HG02884 (cell line): ENCODE measurements around the gene IPO11.
"Not testable (repeated sequence)": the region's sequence is repeated elsewhere in the genome, so short reads cannot be mapped to it uniquely, and the experiment has no call there.

Experiments
- ATAC-seq: cut with Tn5 transposase; IDR thresholded peaks from one replicate; pipeline ENCODE4 v1.9.1; 2021; ENCODE audit warnings: mild to moderate bottlenecking, moderate library complexity; ENCODE audit not compliant: unreplicated experiment

IPO11 gene

GRCh38 chr5:62633243-62633642 lies 220.7 kb downstream of the IPO11 start:
- no peak for ATAC-seq

DNA sequence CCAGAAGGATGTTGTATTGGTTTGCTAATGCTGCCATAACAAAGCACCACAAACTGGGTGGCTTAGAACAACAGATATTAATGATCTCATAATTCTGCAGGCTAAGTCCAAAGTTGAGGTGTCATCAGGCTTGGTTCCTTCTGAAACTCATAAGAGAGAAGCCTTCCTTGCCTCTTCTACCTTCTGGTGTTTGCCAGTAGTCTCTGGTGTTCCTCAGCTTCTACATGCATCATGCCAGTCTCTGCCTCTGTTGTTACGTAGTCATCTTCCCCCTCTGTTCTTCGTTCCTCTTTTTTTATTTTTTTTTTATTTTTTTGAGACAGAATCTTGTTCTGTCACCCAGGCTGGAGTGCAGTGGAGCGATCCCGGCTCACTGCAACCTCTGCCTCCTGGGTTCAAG lies 227.9 kb downstream of the IPO11 start:
- no peak for ATAC-seq

DNA sequence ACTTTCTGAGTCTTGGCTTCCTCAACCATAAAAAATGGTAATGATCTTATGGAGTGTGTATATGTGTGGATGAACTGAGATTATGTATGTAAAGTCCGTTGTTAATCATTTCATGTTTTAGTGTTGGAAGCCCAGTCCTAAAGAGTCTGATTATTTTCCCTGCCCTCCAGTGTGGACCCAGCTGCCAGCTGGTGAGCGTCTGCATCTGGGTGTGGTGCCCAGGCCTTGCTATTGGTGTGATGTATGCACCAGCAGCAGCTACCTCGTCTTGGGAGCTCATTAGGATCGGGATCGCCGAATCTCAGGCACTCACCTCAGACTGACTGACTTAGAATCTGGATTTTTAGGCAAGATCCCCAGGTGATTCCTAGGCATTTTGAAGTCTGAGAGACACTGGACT lies 229.9 kb downstream of the IPO11 start:
- no peak for ATAC-seq

DNA sequence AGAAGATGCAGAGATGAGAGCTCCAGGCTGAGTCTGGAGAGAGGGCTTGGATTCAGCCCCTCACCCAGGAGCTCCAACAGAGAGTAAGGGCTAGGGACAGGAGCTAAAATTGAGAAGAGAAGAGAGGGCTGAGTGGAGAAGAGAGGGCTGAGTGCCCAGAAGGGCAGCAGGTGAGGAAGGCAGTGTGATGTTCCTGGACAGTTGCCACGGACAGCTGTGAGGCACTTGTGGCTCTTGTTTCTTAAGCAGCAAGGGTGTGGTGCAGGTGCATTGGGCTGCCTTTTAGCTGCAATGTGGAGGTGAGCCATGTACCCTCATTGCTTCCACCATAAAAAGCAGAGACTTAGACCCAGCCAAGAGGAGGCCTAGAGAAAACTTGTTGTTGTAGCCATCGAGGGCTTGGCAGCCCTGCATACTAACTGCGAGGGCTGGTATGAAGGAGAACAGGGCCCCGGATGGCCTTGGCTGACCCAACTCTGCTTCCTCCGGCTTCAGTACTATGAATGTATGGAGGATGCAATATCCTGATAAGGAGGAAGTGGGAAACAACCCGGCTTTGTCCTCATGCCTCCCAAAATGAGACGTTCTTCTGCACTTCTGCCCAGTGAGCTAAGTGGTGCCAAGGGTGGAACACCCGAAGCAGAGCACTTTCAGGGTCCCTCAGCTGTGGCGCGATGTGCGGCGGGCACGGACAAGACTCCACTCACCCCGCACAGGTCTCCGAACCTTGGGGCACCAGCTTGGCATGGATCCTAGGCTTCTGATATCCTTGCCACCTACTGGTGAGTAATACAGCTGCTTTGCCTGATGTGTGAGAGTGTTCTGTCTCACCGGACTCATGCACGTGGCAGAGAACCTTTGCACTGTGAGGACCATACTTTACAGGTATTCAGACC lies 231.2 kb downstream of the IPO11 start:
- ATAC-seq: no peak

DNA sequence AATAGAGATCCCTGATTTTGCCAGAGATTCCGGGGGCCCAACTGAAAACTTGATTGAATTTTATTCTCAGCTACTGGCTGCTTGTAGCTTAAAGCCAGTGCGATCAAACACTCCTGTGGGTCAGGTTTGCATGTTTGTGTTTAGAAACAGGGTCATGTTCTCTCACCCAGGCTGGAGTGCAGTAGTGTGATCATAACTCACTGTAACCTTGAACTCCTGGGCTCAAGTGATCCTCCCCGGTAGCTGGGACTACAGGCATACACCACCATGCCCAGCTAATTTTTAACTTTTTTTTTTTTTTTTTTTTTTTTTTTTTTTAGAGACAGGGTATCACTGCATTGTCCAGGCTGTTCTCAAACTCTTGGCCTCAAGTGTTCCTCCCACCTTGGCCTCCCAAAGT lies 232.7 kb downstream of the IPO11 start:
- ATAC-seq: no peak

GRCh38 chr5:62647241-62647640 lies 234.7 kb downstream of the IPO11 start:
- no peak for ATAC-seq

DNA sequence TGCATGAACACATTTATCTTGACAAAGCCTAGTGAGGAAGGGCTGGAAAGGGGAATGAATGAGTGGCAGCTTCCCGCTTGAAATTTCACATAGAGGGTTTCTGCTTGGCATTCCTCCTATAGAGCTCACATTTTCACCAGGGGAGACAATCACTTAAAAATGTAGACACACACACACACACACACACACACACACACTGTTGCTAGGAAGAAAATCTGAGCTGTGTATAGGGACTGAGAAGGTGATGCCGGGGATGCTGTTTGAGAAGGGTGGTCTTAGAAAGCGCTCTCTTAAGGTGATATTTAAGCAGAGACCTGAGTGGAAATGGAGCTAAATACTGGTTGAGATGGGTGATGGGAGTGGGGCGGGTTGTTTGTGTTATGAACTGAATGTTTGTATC lies 236.5 kb downstream of the IPO11 start:
- no peak for ATAC-seq

DNA sequence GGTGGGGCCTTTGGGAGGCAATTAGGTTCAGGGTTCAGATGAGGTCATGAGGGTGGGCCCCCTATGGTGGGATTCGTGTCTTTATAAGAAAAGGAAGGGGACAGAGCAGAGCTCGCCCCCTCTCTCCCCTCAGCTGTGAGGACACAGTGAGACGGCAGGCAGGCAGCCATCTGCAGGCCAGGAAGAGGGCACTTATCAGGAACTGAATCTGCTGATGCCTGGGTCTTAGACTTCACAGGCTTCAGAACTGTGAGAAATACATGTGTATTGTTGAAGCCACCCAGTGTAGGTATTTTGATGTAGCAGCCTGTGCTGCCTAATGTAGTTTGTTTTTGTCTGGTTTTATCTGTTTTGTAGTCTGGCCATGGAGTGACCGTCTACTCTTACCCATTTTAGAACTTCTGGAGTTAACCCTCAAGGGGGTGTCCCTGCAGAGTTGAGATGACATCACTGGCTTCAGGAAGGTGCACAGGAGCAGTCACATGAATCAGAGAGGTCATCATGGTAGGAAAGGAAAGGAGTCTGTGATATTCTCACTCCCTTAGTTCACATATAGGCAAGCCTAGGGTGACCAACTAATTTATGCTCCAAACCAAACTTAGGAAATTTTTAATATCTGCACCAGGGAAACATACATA lies 237.0 kb downstream of the IPO11 start:
- no peak for ATAC-seq

- ATAC-seq: no peak
Observed at GRCh38 chr5:62650197-62650596, 237.6 kb downstream of the IPO11 start.

- ATAC-seq: no peak
Observed at GRCh38 chr5:62652225-62652624, 239.7 kb downstream of the IPO11 start.

DNA sequence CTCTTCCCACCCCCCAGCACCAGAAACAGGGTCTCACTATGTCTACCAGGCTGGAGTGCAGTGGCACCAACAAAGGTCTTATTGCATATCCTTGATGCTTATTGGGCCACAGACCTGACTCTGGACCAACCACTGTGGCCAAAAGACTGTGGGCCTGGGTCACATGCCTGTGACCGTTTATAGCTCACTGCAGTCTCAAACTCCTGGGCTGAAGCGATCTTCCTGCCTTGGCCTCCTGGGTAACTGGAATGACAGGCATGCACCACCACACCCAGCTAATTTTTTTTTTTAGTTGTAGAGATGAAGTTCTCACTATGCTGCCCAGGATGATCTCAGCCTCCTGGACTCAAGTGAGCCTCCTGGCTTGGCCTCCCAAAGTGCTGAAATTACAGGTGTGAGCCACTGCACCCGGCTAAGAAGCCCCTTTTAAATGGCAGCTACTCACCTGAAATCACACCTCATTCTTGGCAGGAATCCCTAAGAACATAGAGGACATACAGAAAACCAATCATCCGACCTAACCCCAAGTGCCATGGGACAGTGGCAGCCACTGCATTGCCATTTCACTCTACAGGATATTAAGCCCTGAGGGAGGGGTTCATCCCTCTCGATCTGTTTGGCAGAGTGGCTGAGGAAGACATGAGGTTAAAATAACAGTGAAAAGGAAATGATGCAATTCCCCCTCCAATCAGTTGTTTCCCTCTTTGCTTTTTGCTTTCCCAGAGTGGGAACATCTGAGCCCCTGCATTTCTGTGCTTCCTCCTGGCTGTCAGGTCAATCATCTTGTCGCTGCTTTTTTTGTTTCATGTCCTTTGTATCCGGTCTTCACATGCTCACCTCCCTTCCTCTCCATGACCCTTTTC lies 240.7 kb downstream of the IPO11 start:
- ATAC-seq: no peak

GRCh38 chr5:62653864-62654575 lies 241.5 kb downstream of the IPO11 start:
- no peak for ATAC-seq

GRCh38 chr5:62657772-62658171 lies 245.2 kb downstream of the IPO11 start:
- not testable (repeated sequence) for ATAC-seq

GRCh38 chr5:62661126-62661525 lies 248.6 kb downstream of the IPO11 start:
- no peak for ATAC-seq

DNA sequence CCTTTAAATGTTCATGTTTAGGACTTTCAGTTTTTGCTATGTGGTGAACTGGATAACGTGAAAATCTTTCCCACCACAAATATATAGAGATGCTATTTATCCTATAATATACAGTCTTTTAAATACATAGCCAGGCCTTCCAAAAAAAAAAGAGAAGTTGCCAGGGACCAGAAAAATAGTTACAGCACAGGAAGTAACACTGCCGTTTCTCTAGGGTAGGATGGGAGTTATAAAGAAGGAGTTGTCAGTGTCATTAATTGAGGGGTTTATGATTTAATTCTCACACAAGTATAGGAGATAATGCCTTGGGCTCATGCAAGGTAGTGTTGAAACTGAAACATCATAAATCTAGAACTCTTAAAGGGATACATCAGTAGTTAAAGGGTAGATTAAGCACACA lies 250.0 kb downstream of the IPO11 start:
- ATAC-seq: no peak

DNA sequence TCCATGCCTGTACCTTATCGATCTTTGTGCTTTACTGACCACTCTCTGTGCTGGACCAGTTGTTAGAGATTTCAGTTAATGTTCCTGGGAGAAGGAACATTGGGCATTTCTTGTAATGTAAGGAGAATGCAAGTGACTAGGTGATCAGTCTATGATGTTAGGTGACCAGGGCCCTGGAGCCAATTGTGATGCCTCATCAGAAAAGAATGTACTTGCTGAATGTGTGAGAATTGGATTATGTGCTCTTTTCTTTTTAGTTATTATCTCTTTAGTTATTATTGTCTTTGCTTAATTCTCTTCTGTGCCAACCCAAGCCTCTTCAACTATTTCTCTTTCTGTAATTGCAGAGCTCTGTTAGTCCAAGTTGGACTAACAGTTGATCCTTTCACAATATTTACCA lies 258.9 kb downstream of the IPO11 start:
- no peak for ATAC-seq

DNA sequence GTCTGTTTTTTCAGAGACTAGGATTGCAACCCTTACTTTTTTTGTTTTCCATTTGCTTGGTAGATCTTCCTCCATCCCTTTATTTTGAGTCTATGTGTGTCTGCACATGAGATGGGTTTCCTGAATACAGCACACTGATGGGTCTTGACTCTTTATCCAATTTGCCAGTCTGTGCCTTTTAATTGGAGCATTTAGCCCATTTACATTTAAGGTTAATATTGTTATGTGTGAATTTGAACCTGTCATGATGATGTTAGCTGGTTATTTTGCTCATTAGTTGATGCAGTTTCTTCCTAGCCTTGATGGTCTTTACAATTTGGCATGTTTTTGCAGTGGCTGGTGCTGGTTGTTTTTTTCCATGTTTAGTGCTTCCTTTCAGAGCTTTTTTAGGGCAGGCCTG lies 264.0 kb downstream of the IPO11 start:
- not testable (repeated sequence) for ATAC-seq
